Activated T-helper 2 cell treated with anti-CD3 and anti-CD28 coated beads, Interferon-gamma antibody, Interleukin-2, Interleukin-4, amounts not matched to agents 10 μg/mL and 5 μg/mL and 100 μg/mL, durations not matched to agents 14 hours and 24 hours and 36 hours (primary cell): ENCODE results near the gene NCKAP5. TPM values are rescaled to one million over a fixed set of nuclear protein-coding genes. Genes with fewer than 3 reads are reported as not detected.

ENCODE experiments used
- DNase-seq: peaks from one replicate; pipeline ENCODE4 v3.0.0; 2021; ENCODE audit warnings: low spot score
- H3K27ac Mint-ChIP-seq: one replicate; pipeline ENCODE4 v1.8.0; 2021; ENCODE audit warnings: mixed read lengths
- H3K27me3 Mint-ChIP-seq: one replicate; pipeline ENCODE4 v1.8.0; 2021; ENCODE audit warnings: low read depth, mixed read lengths
- H3K36me3 Mint-ChIP-seq: one replicate; pipeline ENCODE4 v1.8.0; 2021; ENCODE audit warnings: low read depth, mixed read lengths
- H3K4me1 Mint-ChIP-seq: one replicate; pipeline ENCODE4 v1.8.0; 2021; ENCODE audit warnings: low read depth, mixed read lengths
- H3K4me3 Mint-ChIP-seq: one replicate; pipeline ENCODE4 v1.8.0; 2021; ENCODE audit warnings: low read depth, mild to moderate bottlenecking, moderate library complexity, mixed read lengths
- H3K9me3 Mint-ChIP-seq: one replicate; pipeline ENCODE4 v1.8.0; 2021; ENCODE audit warnings: mixed read lengths
- intact Hi-C: fragments of 100-400 bp; cut with micrococcal nuclease; formaldehyde crosslinking; loops from one replicate; pipeline ENCODE4 v1.15.1; 2023
- total RNA-seq: library from RNA; stranded (reverse); gene quantifications from 2 replicates; pipeline ENCODE4 v1.2.3, GENCODE V29; 2022

Gene NCKAP5
- total RNA-seq: not detected in 2 replicates

GRCh38 chr2:133568172-133568571 is at the start of gene NCKAP5:
NCKAP5 (minus strand) TSS chr2:133568463; CDS start chr2:133517526, 50,937 bp downstream.
- Mint-ChIP-seq H3K36me3 (no peaks in the 10 kb centered on the region), H3K4me1 (no peaks in the 10 kb centered on the region), H3K9me3 (no peaks in the 10 kb centered on the region), H3K27ac (no peak within 1 kb of the TSS), H3K4me3 (no peak within 1 kb of the TSS), H3K27me3 (peaks cover 13% of the 10 kb centered on the region)
- no peak for DNase-seq
- intact Hi-C loops: no loop called here

- Mint-ChIP-seq H3K27me3 (no peaks in the 10 kb centered on the region), H3K9me3 (peaks cover 8% of the 10 kb centered on the region), H3K4me3 (no peak overlapping the region), H3K36me3 (no peaks in the 10 kb centered on the region), H3K27ac (no peak overlapping the region), H3K4me1 (no peaks in the 10 kb centered on the region)
- no peak for DNase-seq
- intact Hi-C loops: no loop called here
These were observed 41.4 kb upstream of the NCKAP5 start for GRCh38 chr2:133609664-133610063.

GRCh38 chr2:133608291-133608690 is 40.0 kb upstream of the NCKAP5 start:
- no peaks in the 10 kb centered on the region for H3K4me1 Mint-ChIP-seq
- no peak overlapping the region for H3K27ac Mint-ChIP-seq
- intact Hi-C loops: no loop called here
- no peak overlapping the region for H3K4me3 Mint-ChIP-seq
- no peaks in the 10 kb centered on the region for H3K36me3 Mint-ChIP-seq
- H3K9me3 Mint-ChIP-seq: no peaks in the 10 kb centered on the region
- no peak for DNase-seq
- no peaks in the 10 kb centered on the region for H3K27me3 Mint-ChIP-seq

- intact Hi-C loops: no loop called here
- H3K27me3 Mint-ChIP-seq: no peaks in the 10 kb centered on the region
- H3K4me3 Mint-ChIP-seq: no peak overlapping the region
- DNase-seq: no peak
- H3K9me3 Mint-ChIP-seq: no peaks in the 10 kb centered on the region
- no peaks in the 10 kb centered on the region for H3K4me1 Mint-ChIP-seq
- no peaks in the 10 kb centered on the region for H3K36me3 Mint-ChIP-seq
- H3K27ac Mint-ChIP-seq: no peak overlapping the region
These were observed 39.4 kb upstream of the NCKAP5 start for GRCh38 chr2:133607679-133608078.

- intact Hi-C loops: no loop called here
- Mint-ChIP-seq H3K4me1 (no peaks in the 10 kb centered on the region), H3K27me3 (no peaks in the 10 kb centered on the region), H3K9me3 (no peaks in the 10 kb centered on the region), H3K4me3 (no peak overlapping the region), H3K36me3 (no peaks in the 10 kb centered on the region), H3K27ac (no peak overlapping the region)
- DNase-seq: no peak
These were observed 38.4 kb upstream of the NCKAP5 start for GRCh38 chr2:133606616-133607015.

GRCh38 chr2:133605766-133606137 is 37.5 kb upstream of the NCKAP5 start:
- no peak overlapping the region for H3K27ac Mint-ChIP-seq
- no peak for DNase-seq

GRCh38 chr2:133605011-133605765 is 36.9 kb upstream of the NCKAP5 start:
- no peaks in the 10 kb centered on the region for H3K36me3 Mint-ChIP-seq
- no peaks in the 10 kb centered on the region for H3K4me1 Mint-ChIP-seq
- no peaks in the 10 kb centered on the region for H3K27me3 Mint-ChIP-seq
- DNase-seq: no peak
- no peaks in the 10 kb centered on the region for H3K9me3 Mint-ChIP-seq
- H3K27ac Mint-ChIP-seq: no peak overlapping the region
- intact Hi-C loops: no loop called here
- no peak overlapping the region for H3K4me3 Mint-ChIP-seq

More at GRCh38 chr2:133605766-133606137, 37.5 kb upstream of the NCKAP5 start:
- Mint-ChIP-seq H3K9me3 (no peaks in the 10 kb centered on the region), H3K4me3 (no peak overlapping the region), H3K4me1 (no peaks in the 10 kb centered on the region), H3K27me3 (no peaks in the 10 kb centered on the region), H3K36me3 (no peaks in the 10 kb centered on the region)
- intact Hi-C loops: no loop called here

GRCh38 chr2:133603109-133603508 is 34.8 kb upstream of the NCKAP5 start:
- Mint-ChIP-seq H3K27me3 (no peaks in the 10 kb centered on the region), H3K4me3 (no peak overlapping the region), H3K36me3 (no peaks in the 10 kb centered on the region), H3K4me1 (no peaks in the 10 kb centered on the region), H3K9me3 (no peaks in the 10 kb centered on the region), H3K27ac (no peak overlapping the region)
- intact Hi-C loops: no loop called here
- no peak for DNase-seq

- H3K9me3 Mint-ChIP-seq: no peaks in the 10 kb centered on the region
- DNase-seq: no peak
- no peaks in the 10 kb centered on the region for H3K36me3 Mint-ChIP-seq
- H3K27me3 Mint-ChIP-seq: no peaks in the 10 kb centered on the region
- H3K4me1 Mint-ChIP-seq: no peaks in the 10 kb centered on the region
- no peak overlapping the region for H3K27ac Mint-ChIP-seq
- intact Hi-C loops: no loop called here
- no peak overlapping the region for H3K4me3 Mint-ChIP-seq
These were observed 34.3 kb upstream of the NCKAP5 start for GRCh38 chr2:133602538-133602937.

- Mint-ChIP-seq H3K4me3 (no peak overlapping the region), H3K9me3 (no peaks in the 10 kb centered on the region), H3K27ac (no peak overlapping the region), H3K4me1 (no peaks in the 10 kb centered on the region), H3K27me3 (no peaks in the 10 kb centered on the region), H3K36me3 (no peaks in the 10 kb centered on the region)
- DNase-seq: no peak
- intact Hi-C loops: no loop called here
These were observed 32.1 kb upstream of the NCKAP5 start for GRCh38 chr2:133600266-133600928.

- H3K27me3 Mint-ChIP-seq: no peaks in the 10 kb centered on the region
- DNase-seq: no peak
- intact Hi-C loops: no loop called here
- no peaks in the 10 kb centered on the region for H3K9me3 Mint-ChIP-seq
- no peak overlapping the region for H3K27ac Mint-ChIP-seq
- no peak overlapping the region for H3K4me3 Mint-ChIP-seq
- no peaks in the 10 kb centered on the region for H3K36me3 Mint-ChIP-seq
- H3K4me1 Mint-ChIP-seq: no peaks in the 10 kb centered on the region
These were observed 31.5 kb upstream of the NCKAP5 start for GRCh38 chr2:133599811-133600210.

- Mint-ChIP-seq H3K27ac (no peak overlapping the region), H3K4me1 (no peaks in the 10 kb centered on the region), H3K36me3 (no peaks in the 10 kb centered on the region), H3K9me3 (no peaks in the 10 kb centered on the region), H3K4me3 (no peak overlapping the region), H3K27me3 (no peaks in the 10 kb centered on the region)
- DNase-seq: no peak
- intact Hi-C loops: no loop called here
These were observed 31.0 kb upstream of the NCKAP5 start for GRCh38 chr2:133599211-133599803.

- Mint-ChIP-seq H3K4me3 (no peak overlapping the region), H3K36me3 (no peaks in the 10 kb centered on the region), H3K4me1 (no peaks in the 10 kb centered on the region), H3K27ac (no peak overlapping the region), H3K27me3 (no peaks in the 10 kb centered on the region), H3K9me3 (no peaks in the 10 kb centered on the region)
- DNase-seq: no peak
- intact Hi-C loops: no loop called here
These were observed 30.5 kb upstream of the NCKAP5 start for GRCh38 chr2:133598769-133599168.
